ENCODE measurements around the gene SPRYD3.
A peak's percentile ranks its signal among the peaks of the same experiment; 100 is the strongest.
"Not testable (repeated sequence)": the region's sequence is repeated elsewhere in the genome, so short reads cannot be mapped to it uniquely, and the experiment has no call there.

SPRYD3 gene

DNA sequence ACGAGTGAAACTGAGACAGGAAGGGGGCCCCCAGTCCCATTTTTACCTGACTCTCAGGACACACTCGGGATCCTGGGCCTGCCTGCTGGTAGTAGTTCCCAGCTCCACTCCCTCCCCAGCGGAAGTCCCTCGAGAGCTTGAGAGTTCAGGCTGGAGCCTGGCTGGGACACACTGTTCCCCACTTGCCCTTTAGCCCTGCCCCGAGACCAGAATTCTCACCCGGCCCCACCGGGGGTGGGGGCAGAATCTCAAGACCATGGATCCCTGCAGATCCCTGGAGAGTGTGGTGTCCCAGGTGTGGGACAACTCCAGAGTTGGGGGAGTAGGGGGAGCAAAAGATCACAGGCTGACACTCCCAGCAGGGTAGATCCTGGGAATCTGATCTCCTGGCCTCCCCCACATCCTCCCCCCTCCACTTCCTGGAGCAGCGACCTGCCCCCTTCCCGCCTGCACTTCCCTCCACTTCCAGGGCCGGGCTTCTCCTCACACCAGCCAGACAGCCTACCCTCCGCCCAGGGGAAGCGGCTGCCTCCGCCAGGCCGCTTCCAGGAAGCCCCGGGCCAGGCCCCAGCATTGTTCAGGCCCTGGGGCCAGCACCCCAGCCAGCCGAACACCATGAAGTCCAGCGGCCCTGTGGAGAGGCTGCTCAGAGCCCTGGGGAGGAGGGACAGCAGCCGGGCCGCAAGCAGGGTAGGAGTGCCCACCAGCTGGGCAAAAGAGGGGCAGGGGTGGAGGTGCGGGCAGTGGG lies 29.4 kb downstream of the SPRYD3 start, which contains the start of gene TNS2:
TNS2 (plus strand) TSS at position 495 of the 748 bp plus-strand sequence; CDS start at position 616, 121 bp downstream.
- no peak for DNase-seq

DNA sequence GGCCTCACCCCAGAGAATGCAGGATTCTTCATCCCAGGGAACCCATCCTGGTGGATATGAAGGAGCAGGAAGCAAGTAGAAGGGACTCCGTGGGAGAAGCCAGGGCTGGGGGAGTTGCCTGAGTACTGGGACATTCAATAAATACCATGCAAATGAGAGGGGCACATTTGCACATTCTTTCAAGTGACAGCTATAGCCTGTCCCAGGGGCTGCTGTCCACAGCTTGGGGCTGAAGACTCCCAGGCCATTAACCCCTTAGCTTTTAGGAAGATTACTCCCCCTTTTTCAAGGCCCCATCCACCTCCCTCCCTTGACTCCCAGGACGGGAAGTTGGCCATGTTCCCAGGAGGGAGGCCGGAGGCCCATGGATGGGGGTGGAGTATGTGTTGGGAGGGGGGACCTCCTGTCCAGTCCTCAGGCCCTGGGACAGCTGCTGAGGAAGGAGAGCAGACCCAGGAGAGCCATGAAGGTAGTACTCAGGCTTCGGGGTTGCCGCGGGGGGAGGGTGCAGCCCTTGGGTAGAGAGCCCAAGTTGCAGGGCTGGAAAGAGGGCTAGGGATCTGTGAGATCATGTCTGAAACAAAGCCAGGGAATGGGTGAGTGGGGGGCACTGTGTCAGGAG lies 30.3 kb downstream of the SPRYD3 start:
- no peak for DNase-seq

DNA sequence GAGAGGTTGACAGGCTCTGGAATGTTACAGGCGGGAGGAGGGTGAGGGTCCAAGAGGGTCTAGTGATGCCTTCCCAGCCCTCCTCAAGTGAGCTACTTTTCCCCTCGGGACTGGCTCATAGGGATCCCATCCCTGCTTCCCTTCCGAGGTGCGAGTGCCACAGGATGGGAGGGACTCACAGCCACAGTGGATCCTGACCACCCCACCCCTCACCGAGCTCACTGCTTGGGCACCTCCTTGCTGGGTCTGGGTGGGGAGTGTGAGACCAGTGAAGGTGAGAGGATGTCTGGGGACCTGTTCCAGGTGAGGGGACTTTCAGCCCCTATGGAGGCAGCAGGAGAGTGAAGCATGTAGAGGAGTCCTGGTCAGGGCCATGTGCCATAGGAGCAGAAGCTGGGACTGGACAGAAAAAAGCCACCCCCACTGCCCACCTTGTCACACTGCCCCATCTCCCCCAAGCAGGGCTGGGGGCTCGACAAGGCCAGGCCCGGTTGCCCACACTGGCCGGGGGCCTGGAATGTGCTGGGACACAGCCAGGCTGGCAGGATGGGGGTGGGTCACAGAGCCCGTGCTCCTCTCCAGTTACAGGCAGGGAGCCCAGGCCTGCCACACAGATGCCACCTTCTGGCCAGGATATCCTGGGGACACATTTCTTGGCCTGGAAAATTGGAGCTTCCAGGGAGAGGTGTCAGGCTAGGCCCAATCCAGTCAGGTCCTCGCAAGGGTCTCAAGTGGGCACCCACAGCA lies 31.0 kb downstream of the SPRYD3 start:
- DNase-seq: no peak

DNA sequence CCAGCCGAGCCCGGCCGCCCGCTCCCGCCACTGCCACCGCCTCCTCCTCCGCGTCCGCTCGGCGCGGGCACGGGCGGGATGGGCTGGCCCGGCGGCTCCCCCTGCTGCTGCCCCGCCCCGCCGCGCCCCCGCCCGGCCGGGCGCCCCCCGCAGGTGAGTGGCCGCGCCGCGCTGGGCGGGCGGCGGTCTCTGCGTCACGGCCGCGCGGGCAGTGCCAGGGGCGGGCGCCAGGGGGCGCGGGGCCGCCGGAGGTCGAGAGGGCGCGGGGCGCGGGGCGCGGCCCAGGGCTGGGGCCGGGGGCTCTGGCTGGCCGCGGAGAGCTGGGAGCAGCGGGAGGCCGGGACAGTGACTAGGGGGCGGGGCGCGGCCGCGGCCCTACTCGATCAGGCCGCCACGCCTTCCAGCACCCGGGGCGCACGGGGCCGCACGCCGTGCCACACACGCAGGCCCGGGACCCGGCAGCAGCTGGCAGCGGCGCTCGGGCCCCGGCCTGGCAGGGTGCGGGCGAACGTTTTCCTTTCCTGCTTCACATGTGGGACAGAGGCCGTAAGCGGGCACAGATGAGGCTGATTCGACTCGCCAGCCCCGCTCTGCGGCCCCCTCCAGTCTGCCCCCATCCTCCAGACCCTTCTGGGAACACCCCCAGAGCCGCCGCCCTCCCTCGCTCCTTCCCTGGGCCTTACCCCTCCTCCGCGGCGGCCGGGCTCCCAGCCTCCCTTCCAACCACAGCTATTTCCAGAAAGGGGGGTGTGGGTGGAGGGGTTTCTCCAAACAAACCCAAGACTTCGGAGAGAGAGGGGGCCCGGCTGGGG lies 31.8 kb downstream of the SPRYD3 start:
- peak; percentile 54 to 67 for DNase-seq

DNA sequence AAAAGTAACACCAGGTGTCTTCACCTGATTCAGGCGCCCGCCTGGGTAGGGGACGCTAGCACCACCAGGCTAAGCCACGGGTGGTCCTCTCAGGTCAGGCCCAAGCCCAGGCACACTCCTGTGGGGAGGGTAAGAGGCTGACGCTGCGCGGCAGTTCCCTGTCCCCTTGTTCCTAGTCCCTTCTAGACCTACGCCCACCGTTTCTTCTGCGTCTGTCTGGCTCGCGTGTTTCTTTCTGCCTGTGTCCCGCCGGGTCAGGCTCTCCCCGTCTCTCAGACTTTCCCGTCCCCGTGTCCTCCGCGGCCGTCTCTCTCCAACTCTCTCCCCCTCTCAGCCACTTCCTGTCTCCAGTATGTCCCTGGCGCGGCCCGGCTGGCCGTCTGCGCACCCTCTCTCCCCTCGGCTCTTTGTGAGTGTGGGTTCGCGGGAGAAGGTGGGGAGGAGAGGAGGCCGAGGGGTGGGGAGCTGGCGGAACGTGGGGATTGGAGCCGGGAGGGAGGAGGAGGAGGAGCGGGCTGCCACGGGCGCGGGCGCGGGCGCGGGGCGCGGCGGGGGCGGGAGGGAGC lies 32.5 kb downstream of the SPRYD3 start:
- peak in 1 of 2 experiments; percentile 45 for DNase-seq

DNA sequence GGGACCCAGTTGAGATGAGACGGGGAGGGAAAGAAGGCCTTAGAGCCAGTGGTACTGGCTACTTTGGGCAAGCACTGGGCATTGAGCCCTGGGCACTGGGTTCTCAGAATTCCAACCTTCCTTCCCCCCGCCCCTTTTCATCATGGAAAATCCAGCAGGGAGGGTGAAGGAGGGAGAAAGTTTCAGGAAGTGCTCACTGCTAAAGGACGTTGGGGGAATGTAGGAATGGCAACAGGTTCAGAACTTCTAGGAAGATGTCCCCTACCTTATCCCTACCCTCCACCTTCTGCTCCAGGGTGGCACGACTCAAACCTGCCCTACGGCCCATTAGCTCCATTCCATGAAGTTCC lies 33.5 kb downstream of the SPRYD3 start:
- DNase-seq: no peak

DNA sequence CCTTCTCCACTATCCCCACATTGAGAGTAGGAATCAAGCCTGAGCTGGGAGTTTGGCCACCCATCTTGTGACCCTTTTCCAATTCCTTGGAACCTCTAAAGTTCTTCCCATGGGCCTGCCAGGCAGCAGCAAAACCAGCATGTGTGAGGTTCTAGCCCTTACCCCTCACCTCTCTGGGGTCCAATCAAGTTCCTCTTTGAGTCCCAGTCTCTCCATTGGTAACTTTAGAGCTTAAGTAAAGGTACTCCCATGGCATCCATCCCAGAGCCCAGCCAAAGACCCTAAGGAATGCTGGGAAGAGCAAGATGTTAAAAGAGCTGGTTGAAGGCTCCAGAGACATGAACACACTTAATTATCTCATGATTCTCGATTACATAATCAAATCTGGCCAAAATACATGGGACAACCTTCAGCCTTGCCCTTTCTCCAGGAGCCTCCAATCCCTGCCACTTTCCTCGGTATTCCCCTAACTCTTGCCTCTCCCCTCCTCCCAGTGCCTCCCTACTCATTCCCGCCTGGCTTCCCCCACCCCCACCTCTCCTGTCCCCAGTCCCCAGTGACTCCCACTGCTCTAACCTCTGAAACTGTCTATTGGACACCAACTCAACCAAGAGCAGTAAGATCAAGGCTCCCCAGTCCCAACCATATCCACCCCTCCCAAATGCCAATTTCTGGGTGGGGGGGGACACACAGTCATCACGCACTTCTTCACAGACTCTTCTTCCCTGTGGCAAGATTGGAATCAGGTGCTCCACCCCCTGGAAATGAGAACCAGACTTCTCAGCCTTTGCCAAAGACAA lies 34.1 kb downstream of the SPRYD3 start:
- DNase-seq: no peak

DNA sequence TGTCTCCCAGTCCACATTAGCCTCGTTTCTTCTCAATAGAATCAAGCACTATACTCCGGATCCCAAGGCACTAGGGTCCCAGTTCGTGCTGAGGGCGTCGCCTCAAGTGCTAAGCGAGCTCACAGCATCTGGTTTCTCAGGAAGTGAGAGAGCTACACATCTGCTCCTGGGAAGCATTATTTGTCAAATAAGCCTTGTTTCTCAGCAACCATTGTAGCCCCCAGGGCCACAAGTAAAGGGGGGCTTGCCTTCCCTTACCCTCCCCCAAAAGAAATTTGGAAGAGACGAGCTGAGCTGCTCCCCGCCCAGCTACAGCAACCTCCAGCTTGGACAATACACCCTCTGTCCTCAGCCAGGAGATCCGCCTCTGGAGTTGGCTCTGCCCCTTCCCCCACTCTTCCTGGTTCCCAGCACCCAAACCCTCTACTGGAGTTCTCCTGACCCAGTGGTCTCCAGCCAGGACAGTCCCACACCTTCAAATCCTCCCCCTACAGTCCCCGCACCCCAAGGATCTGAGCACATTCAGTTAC lies 35.1 kb downstream of the SPRYD3 start:
- no peak for DNase-seq

DNA sequence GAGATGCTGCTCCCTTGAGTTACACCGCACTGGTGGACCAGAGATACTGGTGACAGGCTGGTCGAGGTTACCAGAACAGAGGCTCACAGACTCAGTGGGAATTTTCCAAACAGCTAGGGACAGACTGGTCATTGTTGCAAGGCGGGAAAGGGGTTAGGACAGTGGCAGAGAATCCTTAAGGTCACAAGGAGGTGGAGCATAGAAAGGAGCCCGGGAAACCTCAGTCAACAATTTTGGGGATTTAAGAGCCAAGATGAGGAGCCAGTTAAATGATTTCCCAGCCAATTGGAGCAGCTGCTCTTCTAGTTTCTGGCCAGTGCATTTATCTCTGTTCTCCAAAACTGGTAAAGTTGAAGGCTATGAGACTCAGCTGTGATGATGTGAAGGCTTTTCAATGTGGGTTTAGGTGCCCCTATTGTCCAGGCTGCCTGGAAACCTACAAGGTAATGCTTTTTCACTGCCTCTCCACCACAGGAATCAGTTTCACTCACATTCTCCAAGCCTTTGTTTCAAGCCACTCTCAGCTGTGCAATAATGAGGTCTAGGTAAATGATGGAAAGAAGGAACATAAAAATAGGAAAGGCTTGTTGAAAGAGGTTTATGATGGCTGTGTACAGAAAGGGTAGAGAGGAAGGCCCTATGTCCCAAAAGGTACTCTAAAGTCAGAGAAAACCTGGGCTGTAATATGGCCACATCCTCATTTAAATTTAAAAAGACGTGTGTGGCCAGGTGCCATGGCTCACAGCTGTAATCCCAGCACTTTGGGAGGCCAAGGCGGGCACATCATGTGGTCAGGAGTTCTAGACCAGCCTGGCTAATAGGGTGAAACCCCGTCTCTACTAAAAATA lies 36.4 kb downstream of the SPRYD3 start:
- no peak for DNase-seq

DNA sequence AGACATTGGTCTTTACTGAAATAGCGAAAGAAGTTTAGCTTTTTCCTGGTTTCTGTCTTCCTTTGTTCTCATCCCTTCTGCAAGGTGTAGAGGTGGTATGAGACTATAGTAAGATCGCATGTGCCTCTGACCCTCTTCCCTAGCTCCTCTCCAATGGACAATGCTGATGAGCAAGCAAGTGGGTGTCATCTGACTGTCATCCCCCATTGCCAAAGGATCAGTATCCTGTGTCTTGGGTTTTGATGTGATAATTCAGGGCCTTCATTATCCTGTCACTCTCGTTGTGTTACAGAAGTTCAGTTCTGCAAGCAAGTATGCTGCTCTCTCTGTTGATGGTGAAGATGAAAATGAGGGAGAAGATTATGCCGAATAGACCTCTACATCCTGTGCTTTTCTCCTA lies 39.3 kb downstream of the SPRYD3 start:
- DNase-seq: no peak

DNA sequence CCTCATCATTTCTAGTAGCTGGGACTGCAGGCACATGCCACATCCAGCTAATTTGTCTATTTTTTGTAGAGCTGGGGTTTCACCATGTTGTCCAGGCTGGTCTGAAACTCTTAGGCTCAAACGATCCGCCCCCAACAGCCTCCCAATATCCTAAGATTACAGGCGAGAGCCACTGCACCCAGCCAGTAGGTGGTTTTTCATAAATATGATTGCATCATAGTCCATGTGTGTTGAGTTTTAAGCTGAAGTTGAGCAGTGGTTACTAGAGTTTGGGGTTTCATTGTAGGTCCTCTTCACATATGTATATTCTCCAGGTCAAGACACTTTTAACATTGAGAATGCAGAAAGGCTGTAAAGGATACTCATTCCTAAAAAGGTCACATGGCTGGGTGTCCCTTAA lies 42.4 kb downstream of the SPRYD3 start:
- DNase-seq: no peak

DNA sequence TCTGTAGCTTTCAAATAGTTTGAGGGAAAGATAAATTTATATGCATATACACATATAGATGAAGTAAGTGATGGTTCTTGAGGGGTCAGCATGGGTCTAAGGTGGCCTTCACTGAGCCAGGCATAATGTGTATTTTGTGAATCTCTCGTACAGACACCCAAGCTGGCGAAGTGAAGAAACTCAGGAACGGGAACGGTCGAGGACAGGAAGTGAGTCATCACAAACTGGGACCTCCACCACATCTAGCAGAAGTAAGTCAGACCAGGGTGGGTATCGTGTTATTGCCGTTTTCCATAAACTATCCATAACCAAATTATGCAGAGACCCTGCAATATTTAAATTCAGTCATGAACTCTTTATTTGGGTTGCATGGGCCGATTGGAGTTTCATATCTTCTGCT lies 44.7 kb downstream of the SPRYD3 start:
- no peak for DNase-seq

DNA sequence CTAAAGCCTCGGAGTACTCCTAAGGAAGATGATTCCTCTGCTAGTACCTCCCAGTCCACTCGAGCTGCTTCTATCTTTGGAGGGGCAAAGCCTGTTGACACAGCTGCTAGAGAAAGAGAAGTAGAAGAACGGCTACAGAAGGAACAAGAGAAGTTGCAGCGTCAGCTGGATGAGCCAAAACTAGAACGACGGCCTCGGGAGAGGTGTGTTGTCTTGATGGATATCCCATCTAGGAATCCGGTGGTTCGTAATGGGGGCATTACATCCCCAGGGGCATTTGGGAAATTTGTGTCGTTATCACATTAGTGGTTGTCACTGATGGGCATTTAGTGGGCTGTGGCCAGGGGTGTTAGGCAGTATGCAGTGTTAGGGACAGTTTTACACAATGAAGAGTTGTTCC lies 45.4 kb downstream of the SPRYD3 start:
- not testable (repeated sequence) for DNase-seq

DNA sequence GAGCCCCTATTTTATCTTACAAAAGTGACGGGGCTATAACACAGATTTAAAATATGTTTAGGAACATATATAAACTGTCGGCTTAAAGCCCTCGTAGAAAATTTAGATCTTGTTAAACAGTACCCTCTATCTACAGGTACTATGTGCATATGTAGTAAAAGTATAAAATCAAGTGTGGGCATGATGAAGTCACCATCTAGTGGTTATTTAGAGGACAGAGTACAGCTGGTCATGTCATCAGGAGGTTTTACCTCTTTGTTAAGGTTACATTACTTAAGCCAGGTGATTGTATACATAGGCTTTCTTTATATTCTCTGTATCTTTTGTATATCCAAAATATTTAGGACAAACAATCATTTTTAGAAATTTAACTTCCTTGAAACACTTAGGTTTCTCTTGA lies 47.6 kb downstream of the SPRYD3 start:
- no peak for DNase-seq

DNA sequence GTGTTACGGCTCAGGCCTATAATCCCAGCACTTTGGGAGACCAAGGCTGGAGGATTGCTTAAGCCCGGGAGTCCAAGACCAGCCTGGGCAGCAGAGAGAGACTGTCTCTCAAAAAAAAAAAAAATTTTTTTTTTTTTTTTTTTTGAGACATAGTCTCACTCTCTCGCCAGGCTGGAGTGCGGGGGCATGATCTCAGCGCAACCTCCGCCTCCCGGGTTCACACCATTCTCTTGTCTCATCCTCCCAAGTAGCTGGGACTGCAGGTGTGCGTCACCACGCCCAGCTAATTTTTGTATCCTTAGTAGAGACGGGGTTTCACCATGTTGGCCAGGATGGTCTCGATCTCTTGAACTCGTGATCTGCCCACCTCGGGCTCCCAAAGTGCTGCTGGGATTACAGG lies 52.2 kb downstream of the SPRYD3 start:
- not testable (repeated sequence) for DNase-seq

DNA sequence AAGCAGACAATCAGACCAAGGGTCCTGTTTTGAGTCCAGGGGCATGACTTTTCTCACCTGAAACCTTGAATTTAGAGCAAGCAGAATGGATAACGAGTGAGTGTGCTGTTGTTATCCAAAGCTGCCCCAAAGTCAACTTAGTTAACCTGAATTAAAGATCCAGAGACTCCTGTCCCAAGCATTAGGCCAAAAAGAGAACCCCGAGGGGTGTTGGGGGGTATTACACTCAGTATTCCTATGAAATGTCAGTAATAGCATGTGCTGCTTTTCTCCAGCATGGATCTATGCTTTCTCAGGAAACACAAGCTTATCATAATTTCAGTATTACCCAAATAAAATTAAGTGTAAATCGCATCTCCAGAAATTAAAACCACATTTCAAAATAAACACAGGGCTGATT lies 53.9 kb downstream of the SPRYD3 start:
- DNase-seq: no peak

DNA sequence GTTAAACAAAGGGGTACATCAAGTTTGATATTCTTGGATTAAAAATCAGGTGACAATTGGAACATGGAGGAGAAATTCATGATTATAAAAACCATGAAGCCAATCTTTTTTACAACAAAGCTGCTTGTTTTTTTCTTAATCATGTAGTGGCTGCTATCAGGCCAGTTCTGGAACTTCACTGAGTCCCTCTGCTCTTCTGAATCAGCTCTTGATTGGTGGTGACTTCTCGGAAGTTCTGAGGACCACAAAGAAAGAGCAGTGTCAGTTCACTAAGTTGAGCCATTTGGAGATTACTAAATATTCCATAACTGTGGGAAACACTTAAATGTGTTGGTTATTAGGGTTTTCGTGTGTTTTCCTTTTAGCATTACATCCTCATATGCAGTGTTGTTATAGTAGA lies 64.5 kb downstream of the SPRYD3 start:
- no peak for DNase-seq
